Measurements from ENCODE around the gene KAT5.
"Not testable (repeated sequence)": the region's sequence is repeated elsewhere in the genome, so short reads cannot be mapped to it uniquely, and the experiment has no call there.

Gene KAT5

DNA sequence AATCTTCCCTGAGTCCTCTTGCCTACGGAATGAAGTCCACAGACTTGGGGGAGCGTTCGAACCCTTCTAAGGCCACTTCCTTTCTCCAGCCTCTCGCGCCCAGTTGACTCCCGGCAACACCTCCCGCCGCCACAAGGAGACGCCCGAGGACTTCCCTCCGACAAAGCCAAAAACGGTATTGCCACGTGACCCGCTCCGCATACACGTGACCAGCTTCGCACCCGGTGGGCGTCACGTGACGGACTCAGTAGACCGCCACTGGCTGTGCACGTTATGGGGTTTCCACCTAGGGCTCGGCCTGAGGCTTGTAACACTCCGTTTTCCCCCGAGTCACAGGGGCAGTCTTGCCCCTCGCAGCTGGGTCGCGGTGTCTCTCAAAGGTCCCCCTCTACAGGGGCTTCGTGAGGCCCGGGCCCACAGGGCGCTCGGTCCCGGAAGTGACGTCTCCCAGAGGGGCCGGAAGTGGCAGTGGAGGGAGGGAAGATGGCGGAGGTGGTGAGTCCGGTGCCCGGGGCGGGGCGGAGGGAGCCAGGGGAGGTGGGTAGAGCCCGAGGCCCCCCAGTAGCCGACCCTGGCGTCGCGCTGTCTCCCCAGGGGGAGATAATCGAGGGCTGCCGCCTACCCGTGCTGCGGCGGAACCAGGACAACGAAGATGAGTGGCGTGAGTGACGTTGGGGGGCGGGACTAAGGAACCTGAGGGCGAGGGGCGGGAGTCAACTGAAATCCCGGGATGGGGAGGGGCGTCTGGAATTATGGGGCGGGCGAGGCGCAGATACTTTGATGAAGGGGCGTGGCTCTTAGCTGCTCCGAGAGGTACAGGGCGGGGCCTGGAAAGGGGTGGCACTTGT lies at the start of gene KAT5:
TSS of gene KAT5 (plus strand) at position 468 of the 848 bp plus-strand sequence. CDS start at position 484, 16 bp downstream.
- DNase-seq, result peak; percentile 97

DNA sequence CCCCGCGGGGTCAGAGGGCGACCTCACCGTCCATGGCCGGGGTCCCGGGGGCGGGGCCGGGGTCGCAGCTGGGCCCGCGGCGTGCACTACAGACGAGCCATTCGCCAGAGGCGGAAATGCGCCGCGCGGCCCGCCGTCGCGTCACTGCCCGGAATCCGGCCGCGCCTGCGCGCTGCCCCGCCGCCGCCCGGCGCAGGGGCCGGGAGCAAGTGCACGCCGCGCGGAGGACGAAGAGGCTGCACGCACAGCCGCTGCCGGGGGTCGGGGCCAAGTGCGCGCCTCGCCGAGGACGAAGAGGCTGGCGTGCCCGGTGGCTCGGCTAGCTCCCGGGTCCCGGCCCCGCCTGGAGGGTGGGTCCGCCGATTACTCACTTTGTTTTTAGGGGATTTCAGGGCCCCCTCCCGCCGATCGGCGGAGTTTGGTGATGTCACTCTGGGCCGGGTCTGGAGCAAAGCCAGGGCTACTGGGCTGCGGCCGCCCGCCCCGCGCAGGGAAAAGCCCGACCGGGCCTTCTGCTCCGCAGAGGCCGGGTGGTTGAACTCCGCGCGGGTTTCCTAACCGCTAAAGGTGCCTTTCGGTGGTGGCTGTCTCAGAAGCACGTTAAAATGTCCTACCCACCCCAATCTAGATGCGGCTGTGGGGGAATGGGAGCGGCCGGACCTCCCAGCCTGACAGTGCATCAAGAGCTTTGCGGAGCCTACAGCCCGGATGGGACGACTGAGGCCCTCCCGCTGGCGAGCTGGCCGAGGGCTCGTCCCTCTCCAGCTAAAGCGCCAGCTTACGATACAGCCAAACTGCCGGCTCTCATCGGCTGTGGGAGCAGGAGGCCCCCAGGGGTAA lies 49.0 kb upstream of the KAT5 start, which contains the start of gene RELA:
TSS of gene RELA (minus strand) at position 118 of the 840 bp plus-strand sequence. CDS start at position 34, 84 bp downstream.
- DNase-seq, result peak; percentile 91

DNA sequence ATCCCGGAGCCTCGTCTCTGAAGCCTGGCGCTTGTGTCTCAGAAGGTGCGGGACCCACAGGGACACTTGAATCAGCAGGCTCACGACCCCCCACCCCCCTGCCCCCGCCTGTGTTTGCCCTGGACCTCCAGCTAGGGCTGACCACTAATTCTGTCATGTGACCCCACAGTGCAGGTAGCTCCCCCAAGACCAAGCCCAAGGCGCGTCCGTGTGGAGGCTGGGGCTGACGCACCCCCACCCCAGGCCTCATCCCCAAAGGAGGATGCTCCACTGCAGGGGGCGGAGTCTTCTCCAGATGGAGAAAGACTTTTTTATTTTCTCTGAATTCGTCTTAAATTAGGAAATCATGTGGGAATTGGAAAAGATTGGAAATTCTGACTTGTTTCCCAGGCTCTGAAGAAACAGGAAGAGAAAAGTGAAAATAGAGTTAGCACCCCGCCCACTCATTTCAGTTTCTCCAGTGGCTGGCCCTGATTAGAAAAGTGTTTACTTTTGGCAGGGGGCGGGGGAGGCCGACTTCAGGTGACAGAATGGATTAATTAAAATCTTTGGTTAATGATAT lies 48.3 kb upstream of the KAT5 start:
- peak; percentile 64 for DNase-seq

DNA sequence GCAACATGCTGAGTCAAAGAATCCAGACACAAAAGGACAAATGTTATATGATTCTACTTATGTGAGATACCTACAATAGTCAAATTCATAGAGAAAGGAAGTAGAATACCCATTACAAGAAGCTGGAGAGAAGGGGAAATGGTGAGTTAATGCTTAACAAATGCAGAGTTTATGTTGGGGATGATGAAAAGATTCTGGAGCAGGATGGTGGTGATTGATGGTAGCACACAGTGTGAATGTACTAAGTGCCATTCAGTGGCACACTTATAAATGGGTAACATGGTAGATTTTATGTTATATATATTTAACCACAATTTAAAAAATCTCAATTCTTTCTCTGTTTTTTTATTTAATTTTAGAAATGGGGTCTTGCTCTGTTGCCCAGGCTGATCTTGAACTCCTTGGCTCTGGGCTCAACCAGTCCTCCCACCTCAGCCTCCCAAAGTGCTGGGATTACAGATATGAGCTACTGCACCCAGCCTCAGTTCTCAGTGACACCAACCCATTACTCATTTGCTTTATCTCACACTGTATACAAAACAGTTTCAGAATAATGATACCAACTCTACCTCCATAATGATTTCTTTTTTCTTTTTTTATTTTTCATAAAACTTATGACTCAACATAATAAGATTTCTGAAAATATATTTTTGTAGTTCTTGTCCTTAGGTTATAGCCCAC lies 39.7 kb upstream of the KAT5 start:
- DNase-seq, result no peak

DNA sequence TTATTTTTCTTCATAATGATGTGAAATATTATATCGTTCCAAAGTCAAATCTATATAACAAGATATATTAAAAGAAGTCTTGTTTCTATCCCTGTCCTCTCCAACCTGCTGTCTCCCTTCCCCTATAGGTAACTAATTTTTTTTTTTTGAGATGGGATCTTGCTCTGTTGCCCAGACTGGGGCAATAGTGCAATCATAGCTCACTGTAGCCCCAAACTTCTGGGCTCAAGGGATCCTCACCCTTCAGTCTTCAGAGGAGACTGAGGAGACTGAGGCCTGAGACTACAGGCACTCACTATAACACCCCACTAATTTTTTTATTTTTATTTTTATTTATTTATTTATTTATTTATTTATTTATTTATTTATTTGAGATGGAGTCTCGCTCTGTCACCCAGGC lies 39.1 kb upstream of the KAT5 start:
- no peak for DNase-seq

DNA sequence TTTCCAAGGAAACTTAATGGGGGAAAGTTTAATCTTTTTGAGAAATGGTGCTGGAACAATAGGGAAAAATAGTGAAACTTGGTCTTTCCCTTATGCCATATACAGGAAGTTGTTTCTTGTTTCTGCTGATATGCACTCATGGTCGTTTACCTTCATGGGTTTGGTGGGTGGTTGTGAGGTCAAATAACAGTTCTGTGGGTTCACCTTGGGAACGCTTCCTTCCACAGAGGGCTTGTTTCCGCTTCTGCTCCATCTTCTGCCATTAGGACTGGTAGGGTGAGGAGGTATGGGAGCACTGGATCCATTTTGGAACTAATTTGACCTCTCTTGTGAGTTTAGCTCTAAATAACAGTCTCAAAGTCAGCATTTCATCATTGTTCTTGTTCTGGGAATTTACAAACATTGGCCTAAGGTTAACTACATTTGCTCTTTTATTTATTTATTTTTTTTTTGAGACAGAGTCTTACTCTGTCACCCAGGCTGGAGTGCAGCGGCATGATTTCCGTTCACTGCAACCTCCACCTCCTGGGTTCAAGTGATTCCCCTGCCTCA lies 31.8 kb upstream of the KAT5 start:
- DNase-seq, result no peak

DNA sequence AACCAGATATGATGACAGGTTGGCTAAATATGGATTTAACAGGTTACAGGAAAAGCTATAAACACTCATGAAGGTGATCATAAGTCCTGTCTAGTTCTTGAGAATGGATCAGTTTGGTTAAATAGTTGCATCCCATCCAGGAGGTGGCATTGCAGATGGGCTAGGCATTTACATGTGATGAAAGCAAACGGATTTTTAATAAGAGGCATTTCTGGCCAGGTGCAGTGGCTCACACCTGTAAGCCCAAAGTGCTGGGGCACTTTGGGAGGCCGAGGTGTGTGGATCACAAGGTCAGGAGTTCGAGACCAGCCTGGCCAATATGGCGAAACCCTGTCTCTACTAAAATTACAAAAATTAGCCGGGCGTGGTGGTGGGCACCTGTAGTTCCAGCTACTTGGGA lies 28.6 kb upstream of the KAT5 start:
- DNase-seq, result not testable (repeated sequence)

DNA sequence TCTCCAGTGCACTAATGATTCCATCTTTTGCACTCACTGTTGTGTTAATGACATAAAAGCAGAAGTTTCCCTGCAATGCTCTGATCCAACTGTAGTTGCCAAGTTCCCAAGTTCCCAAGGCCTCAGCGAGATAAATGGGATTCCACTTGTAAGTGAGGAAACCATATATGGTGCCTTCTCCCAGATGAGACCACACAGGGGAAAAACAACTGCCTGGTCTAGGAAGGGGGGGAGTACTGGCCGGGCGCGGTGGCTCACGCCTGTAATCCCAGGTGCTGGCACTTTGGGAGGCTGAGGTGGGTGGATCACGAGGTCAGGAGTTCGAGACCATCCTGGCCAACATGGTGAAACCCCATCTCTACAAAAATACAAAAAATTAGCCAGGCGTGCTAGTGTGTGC lies 26.1 kb upstream of the KAT5 start:
- no peak for DNase-seq

DNA sequence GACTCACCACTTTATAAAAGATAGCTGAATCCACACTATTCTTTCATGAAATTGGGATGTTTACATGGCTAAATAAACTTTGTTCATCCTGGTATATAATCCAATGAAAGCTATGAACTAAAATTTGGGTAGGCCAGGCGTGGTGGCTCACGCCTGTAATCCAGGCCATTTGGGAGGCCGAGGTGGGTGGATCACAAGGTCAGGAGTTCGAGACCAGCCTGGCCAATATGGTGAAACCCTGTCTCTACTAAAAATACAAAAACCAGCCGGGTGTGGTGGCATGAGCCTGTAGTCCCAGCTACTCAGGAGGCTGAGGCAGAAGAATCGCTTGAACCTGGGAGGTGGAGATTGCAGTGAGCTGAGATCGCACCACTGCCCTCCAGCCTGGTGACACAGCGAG lies 20.2 kb upstream of the KAT5 start:
- not testable (repeated sequence) for DNase-seq

DNA sequence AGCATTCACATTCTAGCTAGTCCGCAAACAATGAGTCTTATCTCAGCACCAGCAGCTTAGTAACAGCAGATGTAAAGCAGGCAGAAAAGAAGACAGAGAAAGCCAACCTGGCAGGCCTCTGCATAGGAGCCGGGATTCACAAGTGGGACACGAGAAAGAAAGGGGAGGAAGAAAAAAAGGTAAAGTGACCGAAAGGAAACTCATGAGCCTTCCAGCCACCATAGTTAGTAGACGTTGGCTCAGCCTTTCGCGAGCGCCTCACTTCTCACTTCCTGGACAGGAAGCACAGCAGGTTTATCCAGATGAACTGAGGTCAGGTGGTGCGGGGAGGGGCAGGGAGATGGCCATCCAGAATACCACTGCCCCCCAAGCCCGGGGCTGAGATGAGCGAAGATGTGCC lies 19.7 kb upstream of the KAT5 start:
- DNase-seq, result no peak

DNA sequence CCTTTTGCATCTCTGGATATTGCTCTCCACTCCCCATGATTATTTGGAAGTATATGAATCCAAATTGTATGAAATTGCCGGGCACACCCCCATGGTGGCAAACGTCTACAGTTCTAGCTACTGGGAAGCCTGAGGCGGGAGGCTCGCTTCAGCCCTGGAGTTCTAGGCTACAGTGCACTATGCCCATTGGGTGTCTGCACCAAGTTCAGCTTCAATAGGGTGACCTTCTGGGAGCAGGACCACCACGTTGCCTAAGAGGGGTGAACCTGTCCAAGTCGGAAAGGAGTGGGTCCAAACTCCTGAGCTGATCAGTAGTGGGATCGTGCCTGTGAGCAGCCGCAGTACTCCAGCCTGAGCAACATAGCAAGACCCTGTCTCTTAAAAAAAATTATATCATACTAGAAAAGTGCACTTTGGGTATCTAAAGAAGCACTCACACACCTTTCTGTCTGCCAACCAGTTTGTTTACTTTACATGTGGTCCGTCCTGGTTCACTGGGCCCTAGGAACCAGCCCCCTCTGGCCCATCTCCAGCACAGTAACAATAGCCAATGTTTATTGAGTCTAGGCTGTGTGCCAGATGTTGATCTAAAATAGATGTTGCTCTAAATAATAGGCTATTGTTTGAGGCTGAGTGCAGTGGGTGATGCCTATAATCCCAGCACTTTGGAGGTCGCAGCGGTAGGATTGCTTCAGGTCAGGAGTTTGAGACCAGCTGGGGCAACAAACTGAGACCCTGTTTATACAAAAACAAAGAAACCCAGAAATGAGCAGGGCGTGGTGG lies 16.4 kb upstream of the KAT5 start:
- no peak for DNase-seq

DNA sequence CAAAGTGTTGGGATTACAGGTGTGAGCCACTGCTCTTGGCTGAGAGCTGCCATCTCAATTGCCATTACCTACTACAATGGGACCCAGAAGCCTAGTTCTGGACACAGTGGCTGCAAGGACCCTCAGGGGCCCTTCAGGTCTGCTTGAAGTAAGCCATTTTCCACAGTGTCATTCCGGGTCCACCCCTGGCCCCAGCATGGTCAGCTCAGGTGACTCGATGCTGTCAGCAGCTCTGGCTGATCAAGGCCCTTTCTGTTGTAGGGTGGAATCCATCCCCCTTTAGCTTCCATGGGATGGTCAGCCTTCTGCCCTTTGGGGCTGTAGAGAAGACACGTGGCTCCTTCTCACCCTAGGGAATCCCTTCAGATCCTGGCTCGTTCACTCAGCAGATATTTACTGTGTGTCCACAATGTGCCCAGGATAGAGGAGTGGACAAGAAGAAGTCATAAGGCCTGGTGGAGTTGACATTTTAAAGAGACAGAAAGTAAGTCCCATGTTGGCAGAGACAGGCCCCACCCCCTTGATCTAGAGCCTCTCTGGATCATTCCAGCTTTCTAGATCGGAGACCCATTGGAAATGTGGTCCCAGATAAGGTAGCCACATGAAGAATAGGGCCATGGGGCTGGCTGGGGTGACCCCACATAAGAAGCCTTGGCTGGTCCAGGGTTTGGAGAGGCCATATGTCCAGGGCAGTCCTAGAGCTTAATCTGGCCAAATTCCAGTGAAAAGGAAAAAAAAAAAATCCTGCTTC lies 15.1 kb upstream of the KAT5 start:
- no peak for DNase-seq

DNA sequence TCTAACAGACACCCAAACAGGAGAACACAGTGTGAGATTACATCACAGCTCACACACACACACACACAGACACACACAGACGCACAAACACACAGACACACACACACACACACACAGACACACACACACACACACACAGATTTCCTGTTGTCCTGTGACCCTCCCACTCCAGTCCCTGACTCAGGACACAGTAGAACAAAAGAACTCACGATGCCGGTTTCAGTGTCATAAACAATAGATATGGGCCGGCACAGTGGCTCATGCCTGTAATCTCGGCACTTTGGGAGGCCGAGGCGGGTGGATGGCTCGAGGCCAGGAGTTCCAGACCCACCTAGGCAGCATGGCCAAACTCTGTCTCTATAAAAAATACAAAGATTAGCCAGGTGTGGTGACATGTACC lies 13.8 kb upstream of the KAT5 start:
- DNase-seq, result no peak

DNA sequence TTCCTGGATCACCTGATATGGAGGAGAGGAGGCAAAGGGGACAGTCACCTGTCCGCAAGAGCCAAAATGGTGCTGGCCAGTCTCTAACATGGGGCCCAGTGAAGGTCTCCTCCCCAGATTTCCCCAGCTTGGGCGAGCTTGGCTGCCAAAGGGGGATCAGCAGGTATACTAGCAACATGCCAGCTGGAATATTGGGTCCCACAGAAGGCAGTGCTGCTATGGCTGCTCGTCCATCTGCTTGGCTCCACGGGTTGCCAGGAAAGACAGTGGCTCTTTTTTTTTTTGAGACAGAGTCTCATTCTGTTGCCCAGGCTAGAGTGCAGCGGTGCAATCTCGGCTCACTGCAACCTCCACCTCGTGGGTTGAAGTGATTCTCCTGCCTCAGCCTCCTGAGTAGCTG lies 12.7 kb upstream of the KAT5 start:
- no peak for DNase-seq

DNA sequence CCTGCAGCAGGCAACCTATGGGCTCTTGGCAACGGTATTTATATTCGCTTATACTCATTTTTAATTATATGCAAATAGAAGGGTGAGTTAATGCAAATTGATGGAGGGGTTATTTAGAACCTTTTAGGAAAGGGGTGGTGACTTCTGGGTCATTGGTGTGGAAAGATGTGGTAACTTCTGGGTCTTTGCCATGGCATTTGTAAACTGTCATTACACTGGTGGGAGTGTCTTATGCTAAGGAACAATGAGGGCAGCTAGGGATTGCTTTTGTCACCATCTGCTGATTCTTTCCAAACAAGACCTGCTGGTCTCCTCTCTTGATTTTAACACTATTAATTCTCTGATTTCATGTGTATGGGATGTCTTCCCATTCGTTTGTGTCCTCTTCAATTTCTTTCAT lies 11.7 kb upstream of the KAT5 start:
- no peak for DNase-seq

DNA sequence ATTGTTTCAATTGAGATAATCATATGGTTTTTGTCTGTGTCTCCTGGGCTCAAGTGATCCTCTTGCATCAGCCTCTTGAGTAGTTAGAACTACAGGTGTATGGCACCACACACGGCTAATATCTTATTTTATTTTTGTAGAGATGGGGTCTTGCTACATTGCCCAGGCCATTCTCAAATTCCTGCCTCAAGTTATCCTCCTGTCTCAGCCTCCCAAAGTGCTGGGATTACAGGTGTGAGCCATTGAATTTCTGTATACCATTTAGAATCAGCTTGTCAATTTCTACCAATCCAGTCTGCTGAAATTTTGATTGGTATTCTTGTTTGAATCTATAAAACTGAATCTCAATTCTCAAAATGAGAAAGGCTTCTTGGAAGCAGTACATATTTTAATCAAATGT lies 10.4 kb upstream of the KAT5 start:
- DNase-seq, result no peak

DNA sequence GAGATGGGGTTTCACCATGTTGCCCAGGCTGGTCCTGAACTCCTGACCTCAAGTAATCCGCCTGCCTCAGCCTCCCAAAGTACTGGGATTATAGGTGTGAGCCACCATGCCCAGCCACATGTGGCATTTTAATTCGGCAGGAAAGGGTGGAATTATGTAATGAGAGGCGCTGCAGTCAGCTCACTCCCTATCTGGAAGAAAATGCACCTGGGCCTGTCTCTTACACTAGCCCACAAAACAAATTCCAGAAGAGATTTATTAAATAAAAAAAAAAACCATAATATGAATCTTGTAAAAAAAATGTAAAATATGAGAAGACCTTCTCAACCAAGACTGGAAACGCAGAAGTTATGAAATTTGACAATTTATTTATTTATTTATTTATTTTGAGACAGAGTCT lies 8.2 kb upstream of the KAT5 start:
- no peak for DNase-seq

DNA sequence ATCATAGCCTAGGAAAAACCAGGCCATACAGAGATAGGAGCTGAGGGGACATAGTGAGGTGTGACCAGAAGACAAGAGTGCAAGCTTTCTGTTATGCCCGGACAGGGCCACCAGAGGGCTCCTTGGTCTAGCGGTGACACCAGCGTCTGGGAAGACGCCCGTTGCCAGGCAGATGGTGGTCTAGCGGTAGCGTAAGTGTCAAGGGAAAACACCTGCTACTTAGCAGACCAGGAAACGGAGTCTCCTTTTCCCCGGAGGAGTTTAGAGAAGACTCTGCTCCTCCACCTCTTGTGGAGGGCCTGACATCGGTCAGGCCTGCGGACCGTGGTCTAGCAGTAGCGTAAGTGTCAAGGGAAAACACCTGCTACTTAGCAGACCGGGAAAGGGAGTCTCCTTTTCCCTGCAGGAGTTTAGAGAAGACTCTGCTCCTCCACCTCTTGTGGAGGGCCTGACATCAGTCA lies 5.7 kb upstream of the KAT5 start:
- peak; percentile 60 for DNase-seq

DNA sequence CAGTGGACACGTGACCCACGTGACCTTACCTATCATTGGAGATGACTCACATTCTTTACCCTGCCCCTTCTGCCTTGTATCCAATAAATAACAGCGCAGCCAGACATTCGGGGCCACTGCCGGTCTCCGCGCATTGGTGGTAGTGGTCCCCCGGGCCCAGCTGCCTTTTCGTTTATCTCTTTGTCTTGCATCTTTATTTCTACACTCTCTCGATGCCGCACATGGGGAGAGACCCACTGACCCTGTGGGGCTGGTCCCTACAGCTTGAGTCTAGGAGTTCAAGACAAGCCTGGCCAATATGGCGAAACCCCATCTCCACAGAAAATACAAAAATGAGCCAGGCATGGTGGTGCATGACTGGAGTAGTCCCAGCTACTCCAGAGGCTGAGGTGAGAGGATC lies 5.0 kb upstream of the KAT5 start:
- DNase-seq, result not testable (repeated sequence)

DNA sequence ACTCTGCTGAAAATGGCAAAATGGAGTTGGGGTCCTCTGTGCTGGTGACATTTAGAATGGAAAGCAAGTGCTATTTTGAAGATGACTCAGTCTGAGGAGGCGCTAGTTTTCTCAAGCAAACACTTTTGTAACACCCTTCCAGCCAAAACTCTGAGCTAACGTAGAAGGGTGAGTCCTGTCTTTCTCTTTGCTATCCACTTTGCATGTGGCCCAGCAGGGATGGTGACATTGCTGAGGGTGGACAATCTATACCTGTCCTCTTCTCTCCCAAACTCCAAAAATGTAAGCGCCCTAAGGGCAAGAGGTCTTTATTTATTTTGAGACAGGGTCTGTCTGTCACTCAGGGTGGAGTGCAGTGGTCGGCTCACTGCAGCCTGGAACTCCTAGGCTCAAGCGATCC lies 3.6 kb upstream of the KAT5 start:
- no peak for DNase-seq

DNA sequence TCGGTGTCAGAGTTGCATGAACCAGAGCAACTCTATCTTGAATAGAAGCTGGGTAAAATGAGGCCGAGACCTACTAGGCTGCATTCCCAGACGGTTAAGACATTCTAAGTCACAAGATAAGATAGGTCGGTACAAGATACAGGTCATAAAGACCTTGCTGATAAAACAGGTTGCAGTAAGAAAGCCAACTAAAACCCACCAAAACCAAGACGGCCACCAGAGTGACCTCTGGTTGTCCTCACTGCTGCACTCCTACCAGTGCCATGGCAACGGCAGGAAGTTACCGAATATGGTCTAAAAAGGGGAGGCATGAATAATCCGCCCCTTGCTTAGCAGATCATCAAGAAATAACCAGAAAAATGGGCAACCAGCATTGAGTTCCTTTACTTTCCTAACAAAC lies 2.4 kb upstream of the KAT5 start:
- DNase-seq, result no peak
